Measurements from ENCODE around the gene SDK1.

SDK1 gene

DNA sequence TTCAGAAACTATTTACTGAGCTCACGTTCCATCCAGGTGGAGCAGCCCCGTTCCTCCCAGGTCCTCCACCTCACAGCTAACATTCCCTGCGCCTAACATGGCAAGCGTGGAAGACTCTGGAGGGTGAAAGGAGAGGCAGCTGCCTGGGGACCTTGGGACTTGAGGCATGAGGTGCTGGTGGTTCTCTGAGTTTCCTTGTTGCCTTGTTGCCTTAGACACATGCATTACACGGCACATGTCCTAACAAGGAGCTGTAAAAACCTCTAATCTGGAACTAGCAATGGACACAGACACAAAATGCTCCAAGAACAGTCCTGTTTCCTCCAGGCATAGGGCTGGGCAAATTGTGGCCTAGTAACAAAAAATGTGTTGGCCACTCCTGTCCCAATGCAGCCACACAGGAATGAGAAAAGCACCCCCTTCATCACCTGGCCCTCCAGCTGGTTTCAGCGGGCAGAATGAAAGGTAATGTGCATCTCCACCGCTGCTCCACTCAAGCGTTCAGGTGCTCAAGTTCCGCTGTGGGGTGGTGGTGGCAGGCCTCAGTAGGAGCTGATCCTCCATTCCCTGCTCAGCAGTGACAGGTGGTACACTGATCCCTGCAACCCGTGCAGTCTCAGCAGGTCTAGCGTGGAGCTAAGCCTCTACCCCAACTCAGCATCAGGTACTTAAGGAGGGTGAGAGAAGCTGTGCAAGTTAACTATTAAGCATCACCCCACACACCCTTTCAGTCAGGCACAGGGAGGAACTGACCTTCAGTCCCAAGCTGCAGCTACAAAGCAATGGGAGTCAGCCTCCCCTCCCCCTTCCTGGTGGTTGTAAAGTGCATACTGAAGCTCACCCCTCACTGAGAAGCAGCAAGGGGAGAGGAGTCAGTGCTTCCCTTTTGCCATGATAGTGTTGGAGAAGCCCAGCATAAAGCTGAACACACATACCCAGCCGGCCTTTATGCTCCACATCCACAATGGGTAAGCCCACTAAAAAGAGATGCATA is 382.8 kb downstream of the SDK1 start:
- Histone ChIP-seq H3K9me3 (no peaks in the 10 kb centered on the region), H3K4me1 (ENCODE audit: control insufficient read depth in 1 of 2, insufficient read depth in 1 of 2, low read depth in 1 of 2, low read length in 1 of 2) (peaks cover 0 to 3% of the 10 kb centered on the region in 2 experiments), H3K36me3 (no peaks in the 10 kb centered on the region), H3K27me3 (no peaks in the 10 kb centered on the region), H3K4me3 (ENCODE audit: low read depth in 1 of 2, low read length in 1 of 2) (no peak overlapping the region), H3K27ac (no peak overlapping the region)
- TF ChIP-seq, protein P1, sequence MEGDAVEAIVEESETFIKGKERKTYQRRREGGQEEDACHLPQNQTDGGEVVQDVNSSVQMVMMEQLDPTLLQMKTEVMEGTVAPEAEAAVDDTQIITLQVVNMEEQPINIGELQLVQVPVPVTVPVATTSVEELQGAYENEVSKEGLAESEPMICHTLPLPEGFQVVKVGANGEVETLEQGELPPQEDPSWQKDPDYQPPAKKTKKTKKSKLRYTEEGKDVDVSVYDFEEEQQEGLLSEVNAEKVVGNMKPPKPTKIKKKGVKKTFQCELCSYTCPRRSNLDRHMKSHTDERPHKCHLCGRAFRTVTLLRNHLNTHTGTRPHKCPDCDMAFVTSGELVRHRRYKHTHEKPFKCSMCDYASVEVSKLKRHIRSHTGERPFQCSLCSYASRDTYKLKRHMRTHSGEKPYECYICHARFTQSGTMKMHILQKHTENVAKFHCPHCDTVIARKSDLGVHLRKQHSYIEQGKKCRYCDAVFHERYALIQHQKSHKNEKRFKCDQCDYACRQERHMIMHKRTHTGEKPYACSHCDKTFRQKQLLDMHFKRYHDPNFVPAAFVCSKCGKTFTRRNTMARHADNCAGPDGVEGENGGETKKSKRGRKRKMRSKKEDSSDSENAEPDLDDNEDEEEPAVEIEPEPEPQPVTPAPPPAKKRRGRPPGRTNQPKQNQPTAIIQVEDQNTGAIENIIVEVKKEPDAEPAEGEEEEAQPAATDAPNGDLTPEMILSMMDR (IDR thresholded peaks at IDR 0.05), result no peak

DNA sequence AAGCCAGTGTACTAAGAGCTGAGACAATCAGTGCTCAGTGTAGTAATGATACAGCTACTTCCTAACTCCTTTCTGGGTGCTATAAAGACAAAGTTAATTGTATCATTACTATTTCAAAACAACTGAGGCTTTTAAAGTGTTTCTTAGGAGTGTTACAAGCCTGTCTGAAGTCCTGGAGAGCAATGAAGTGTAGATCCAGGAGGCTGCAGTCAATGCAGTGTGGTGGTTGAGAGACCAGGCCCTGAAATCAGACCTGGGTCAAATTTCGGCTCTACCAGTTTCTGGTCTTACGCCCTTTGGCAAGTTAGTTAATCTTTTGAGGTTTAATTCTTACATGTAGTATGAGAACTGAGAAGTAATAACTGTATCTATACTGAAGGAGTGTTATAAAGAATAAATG is 387.0 kb downstream of the SDK1 start:
- Histone ChIP-seq H3K9me3 (no peaks in the 10 kb centered on the region), H3K4me1 (ENCODE audit: control insufficient read depth in 1 of 2, insufficient read depth in 1 of 2, low read depth in 1 of 2, low read length in 1 of 2) (peaks cover 0 to 1% of the 10 kb centered on the region in 2 experiments), H3K4me3 (ENCODE audit: low read depth in 1 of 2, low read length in 1 of 2) (no peak overlapping the region), H3K27me3 (no peaks in the 10 kb centered on the region), H3K36me3 (no peaks in the 10 kb centered on the region), H3K27ac (no peak overlapping the region)
- TF ChIP-seq, protein P1 (IDR thresholded peaks at IDR 0.05), result no peak

DNA sequence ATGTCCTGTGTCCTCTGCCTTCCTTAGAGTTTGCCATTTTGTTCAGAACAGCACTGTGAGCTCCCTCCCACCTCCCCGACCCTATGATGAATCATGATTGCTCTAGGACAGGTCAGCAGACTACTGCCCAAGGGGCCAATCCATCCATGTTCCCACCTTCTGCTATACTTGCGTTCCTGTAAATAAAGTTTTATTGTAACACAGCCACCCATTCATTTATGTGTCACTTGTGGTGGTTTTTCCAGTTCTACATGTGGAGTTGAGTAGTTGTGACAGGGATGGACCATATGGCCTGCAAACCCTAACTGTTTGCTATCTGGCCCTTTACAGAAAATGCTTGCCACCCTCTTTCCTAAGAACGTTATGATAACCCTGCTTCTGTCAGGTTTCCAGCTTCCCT is 387.8 kb downstream of the SDK1 start:
- Histone ChIP-seq H3K4me3 (ENCODE audit: low read depth in 1 of 2, low read length in 1 of 2) (no peak overlapping the region), H3K4me1 (ENCODE audit: control insufficient read depth in 1 of 2, insufficient read depth in 1 of 2, low read depth in 1 of 2, low read length in 1 of 2) (peaks cover 0 to 4% of the 10 kb centered on the region in 2 experiments), H3K36me3 (no peaks in the 10 kb centered on the region), H3K27me3 (no peaks in the 10 kb centered on the region), H3K9me3 (no peaks in the 10 kb centered on the region), H3K27ac (no peak overlapping the region)
- TF ChIP-seq, protein P1 (IDR thresholded peaks at IDR 0.05), result no peak

- H3K4me1 ChIP-seq (ENCODE audit: control insufficient read depth in 1 of 2, insufficient read depth in 1 of 2, low read depth in 1 of 2, low read length in 1 of 2), result peaks cover 0 to 4% of the 10 kb centered on the region in 2 experiments
- no peaks in the 10 kb centered on the region for H3K9me3 ChIP-seq
- H3K36me3 ChIP-seq, result no peaks in the 10 kb centered on the region
- TF ChIP-seq, protein P1 (IDR thresholded peaks at IDR 0.05), result no peak
- no peak overlapping the region for H3K4me3 ChIP-seq (ENCODE audit: low read depth in 1 of 2, low read length in 1 of 2)
- H3K27ac ChIP-seq, result no peak overlapping the region
- no peaks in the 10 kb centered on the region for H3K27me3 ChIP-seq
Observed at GRCh38 chr7:3691478-3692158, 390.6 kb downstream of the SDK1 start.

DNA sequence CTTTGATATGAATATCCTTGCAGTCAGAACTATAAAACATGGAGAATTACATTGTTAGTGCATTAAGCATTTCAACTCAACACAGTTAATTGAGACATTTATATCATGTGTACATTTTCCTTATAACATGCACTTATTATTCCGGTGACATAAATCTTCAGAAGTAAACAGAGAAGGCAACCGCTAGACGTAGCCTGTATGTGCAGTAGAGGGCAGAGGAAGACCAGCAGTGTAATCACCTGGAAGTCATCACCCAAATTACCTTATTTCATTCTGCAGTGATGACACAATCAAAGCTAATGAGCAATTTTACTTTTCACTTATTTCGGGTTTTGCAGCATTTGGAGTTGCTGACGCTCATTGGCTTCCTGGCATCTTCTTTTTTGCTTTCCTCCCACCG is 394.6 kb downstream of the SDK1 start:
- no peaks in the 10 kb centered on the region for H3K27me3 ChIP-seq
- no peak overlapping the region for H3K27ac ChIP-seq
- no peaks in the 10 kb centered on the region for H3K36me3 ChIP-seq
- no peak overlapping the region for H3K4me3 ChIP-seq (ENCODE audit: low read depth in 1 of 2, low read length in 1 of 2)
- TF ChIP-seq, protein P1 (IDR thresholded peaks at IDR 0.05), result no peak
- no peaks in the 10 kb centered on the region for H3K9me3 ChIP-seq
- H3K4me1 ChIP-seq (ENCODE audit: control insufficient read depth in 1 of 2, insufficient read depth in 1 of 2, low read depth in 1 of 2, low read length in 1 of 2), result peaks cover 0 to 4% of the 10 kb centered on the region in 2 experiments
